Stimulated activated CD8-positive, alpha-beta memory T cell treated with anti-CD3 and anti-CD28 coated beads, Interleukin-7, amount 100 ng/mL, for 48 hours (primary cell): Measurements from ENCODE around the gene PKN3.
"Not testable (repeated sequence)": the region's sequence is repeated elsewhere in the genome, so short reads cannot be mapped to it uniquely, and the experiment has no call there.

ENCODE experiments used
- DNase-seq, 2 donors: peaks; one replicate each; pipeline ENCODE4 v3.0.0-alpha.2; 2020; ENCODE audit warnings: low read depth in 1 of 2; ENCODE audit errors: extremely low read depth in 1 of 2

Gene PKN3

DNA sequence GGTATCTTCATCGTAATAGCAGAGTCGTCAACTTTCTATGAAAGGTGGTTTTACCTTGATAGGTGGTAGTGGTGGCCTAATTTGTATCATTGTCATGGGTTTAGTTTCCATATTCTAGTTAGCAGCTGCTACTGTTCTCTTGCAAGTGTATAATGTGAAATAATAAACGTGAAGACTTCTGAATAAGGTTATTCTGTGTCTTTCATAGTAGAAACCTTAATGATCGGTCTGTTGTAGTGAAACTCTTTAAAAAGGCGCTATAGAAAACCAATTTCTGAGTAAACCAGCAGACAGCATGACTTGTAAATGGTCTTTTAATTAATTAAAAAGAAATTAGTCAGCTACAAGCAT, 11.6 kb upstream of the PKN3 start:
- DNase-seq, result no peak

DNA sequence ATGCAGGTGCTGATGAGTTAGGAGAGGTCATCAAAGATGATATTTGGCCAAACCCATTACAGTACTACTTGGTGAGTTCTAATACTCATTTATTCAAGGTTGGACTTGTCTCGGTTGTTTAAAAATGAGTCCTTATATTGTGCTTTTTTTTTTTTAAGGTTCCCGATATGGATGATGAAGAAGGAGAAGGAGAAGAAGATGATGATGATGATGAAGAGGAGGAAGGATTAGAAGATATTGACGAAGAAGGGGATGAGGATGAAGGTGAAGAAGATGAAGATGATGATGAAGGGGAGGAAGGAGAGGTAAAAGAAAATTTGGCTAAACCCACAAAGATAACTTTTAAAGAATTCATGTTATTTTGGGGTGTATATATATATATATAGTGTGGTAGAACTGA, 8.6 kb upstream of the PKN3 start:
- DNase-seq, result not testable (repeated sequence)

DNA sequence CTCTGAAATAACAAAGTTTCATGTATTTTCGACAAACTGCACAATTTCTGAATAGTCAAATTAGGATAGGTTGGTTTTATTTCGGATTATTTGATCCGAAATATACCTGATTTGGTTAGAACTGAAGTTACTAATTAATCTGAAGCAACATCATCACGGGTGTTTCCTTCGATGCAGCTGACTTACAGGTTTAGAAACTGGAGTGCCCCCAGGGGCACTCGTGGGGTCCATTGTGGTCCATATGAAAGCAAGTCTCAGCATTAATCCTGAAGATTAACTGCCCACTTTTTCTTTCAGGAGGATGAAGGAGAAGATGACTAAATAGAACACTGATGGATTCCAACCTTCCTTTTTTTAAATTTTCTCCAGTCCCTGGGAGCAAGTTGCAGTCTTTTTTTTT, 8.0 kb upstream of the PKN3 start:
- no peak for DNase-seq

DNA sequence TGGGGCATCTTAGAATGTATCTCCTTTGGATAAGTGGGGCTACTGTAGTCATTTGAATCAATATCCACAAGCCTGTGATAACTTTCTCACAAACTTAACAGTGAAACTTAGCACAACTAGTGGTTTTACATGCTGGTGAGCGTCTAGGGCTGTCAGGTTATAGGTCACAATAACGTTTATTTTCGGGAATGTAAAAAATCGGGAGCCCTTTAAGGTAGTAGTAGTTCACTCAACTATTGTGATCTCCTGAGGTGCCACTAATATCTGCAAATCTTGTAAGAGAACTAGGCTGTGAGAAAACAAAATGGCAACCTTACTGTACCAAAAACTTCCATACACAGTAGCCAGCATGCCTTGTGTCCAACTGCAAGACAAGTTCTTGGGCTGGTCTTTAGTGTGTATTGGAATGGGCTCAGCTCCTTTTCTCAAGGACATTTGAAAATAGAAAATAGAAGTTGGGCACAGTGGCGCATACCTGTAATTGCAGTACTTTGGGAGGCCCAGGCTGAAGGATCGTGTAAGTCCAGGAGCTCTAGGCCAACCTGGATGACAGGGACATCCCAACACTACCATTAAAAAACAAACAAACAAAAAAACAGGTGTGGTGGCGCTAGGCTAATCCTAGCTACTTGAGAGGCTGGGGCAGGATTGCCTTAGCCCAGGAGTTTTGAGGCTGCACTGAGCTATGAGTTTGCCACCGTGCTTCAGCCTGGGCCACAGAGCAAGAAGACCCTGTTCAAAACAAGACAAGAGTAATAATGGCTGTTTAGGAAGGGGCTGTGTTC, 5.2 kb upstream of the PKN3 start:
- no peak for DNase-seq

DNA sequence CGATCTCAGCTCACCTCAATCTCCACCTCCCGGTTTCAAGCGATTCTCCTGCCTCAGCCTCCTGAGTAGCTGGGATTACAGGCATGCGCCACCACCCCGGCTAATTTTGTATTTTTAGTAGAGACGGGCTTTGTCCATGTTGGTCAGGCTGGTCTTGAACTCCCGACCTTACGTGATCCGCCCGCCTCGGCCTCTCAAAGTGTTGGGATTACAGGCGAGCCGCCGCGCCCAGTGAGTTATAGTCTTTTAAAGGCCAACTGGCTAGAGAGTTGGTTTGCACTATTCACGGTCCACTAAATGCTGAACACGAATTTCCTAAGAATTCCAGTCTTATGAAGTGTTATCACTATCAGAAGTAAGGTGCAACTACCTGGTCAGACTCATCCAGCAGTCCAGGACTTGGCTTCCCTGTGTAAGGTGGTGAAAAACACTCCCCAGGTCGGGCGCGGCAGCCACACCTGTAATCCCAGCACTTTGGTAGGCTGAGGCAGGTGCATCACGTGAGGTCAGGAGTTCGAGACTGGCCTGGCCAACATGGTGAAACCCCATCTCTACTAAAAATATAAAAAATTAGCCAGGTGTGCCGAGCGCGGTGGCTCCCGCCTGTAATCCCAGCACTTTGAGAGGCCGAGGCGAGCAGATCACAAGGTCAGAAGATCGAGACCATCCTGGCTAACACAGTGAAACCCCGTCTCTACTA, 3.1 kb upstream of the PKN3 start:
- DNase-seq, result not testable (repeated sequence)

DNA sequence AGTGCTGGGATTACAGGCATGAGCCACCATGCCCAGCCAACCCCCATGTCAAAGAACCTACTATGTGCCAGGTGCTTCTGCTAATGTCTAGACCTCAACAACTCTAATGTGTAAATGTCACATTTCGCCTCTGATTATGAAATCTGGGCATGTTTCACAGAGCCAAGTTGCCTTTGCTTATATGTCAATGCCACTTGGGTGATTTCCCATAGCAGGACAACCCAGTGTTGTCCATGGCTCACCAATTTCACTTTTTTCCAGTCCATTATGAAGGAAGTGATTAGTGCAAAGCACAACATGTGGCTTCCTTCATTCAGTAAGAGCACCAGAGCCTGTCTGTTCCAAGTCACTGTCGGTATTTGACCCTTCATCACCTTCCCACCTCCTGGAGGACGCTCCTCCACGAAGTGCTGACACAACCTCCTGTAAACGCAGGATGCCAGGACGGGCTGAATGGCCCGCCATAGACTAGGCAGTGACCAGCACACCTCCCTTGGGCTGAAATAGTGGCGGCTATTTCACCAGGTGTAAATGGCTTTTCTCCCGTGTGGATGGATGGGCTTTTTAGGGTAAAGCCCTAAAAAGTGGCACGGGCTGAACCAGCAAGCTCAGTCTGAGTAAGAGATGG, 962 bp upstream of the PKN3 start:
- no peak for DNase-seq

DNA sequence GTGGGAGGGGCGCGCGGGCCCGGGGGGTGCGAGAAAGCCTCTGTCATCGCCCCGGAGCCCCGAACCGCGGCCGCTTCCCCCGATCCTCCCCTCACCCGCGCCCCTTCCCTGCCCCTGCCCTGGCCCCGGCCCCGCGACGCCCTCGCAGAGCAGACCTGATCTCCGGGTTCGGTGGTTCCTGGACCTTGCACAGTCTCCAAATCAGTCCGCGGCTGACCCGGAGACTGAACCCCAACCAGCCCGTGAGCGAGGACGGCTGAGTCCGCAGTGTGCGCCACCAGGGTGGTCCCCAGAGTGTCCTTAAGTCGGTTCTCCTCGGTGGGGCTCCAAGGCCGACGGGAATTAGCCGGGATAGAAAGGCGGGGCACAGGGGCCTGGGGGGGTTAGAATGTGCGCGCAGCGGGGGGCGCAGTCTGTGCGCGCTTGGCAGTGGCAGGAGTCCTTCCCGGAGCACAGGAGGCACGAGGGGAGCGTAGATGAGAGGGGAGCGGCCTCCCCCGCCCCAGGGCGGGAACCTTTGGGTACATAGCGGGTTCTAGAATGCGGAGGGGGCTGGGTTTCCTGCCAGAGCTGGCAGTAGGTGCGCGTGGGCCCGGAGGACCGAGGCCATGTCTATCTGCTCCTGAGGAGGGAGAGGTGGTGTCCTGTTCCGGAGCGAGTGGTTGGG, 779 bp downstream of the PKN3 start:
- DNase-seq, result no peak

DNA sequence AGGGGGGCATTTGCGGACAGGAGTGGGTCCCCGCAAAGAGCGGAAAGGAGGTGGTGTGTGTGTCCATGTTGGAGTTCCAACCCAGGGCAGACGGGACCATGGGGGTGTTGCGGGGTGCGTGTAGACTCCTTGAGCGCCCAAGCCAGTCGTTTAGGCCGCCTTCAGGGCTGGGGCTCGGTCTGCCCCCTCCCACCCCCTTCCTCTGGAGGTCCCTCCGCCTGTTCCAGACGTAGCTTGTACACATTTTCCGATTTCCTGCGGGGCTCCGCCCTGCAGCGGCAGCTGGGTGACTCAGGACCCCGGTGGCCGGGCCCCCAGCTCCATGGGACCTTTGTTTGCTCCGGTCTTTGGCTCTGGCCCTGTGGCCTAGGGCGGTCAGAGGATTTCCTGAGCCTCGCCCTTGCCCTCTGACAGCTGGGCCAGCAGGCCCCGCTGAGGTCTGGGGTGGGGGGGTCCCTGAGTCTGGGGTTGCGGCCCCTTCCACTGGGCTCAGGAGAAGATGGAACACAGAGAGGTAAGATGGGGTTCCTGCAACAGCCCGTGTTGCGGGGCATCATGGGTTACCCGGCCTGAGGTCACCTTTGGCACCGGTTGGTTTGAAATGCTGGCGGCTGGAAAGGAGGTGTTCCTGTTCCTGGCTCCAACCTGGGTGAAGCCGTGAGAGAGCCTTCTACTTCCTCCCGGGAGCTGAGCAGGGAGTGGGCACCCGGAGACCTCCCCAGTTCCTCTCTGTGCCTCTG, 1.5 kb downstream of the PKN3 start:
- DNase-seq, result no peak

DNA sequence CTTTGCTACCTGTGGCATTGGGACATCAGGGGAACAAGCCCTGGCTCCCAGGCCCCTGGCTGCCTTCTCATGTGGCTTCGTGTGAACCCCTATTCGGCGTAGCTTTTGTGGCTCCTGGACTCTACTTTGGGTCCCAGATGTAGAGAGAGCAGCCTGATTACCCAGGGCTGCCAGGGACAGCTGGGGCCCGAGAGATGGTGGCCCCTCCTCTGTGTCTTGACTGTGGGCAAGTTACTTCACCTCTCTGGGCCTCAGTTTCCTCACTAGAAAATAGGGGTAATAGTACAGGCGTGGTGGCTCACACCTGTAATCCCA, 2.0 kb downstream of the PKN3 start:
- no peak for DNase-seq

DNA sequence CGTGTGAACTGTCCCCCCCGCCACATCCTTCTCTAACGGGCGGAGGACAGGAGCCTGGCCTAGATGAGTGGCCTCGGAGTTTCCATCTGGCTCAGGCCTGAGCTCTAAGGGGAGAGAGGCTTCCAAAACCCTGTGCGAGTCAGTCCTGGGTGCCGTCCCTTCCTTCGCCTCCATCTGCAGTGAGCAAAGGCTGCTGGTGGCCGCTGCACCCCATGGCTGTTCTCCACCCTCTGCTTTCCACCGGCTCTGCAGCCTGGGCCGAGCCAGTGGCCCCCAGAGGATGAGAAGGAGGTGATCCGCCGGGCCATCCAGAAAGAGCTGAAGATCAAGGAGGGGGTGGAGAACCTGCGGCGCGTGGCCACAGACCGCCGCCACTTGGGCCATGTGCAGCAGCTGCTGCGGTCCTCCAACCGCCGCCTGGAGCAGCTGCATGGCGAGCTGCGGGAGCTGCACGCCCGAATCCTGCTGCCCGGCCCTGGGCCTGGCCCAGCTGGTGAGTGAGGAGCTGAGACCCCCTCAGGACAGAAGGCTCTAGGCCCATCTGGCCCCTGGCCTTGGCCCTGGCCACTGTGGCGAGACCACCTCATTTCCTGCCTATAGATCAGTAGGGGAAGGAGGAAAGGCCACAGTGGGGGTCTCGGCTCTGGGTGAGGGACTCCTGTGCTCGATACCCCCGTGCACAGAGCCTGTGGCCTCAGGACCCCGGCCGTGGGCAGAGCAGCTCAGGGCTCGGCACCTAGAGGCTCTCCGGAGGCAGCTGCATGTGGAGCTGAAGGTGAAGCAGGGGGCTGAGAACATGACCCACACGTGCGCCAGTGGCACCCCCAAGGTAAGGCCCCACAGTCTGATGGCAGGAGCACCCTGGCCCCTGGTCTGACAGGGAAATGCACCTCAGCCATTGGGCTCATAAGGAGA, 3.0 kb downstream of the PKN3 start:
- no peak for DNase-seq

DNA sequence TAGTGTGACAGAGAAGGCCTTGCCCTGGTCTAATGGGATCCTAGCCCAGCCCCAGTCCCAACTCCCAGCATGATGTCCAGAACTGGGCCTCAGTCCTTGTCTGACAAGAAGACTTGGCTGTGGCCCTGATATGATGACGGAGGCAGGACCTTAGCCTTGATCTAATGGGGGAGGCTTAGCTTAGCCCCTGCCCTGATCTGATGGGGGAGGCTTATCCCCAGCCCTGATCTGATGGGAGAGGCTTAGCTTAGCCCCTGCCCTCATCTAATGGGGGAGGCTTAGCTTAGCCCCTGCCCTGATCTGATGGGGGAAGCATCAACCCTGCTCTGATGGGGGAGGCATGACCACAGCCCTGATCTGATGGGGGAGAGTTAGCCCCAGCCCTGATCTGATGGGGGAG, 3.7 kb downstream of the PKN3 start:
- DNase-seq, result no peak

DNA sequence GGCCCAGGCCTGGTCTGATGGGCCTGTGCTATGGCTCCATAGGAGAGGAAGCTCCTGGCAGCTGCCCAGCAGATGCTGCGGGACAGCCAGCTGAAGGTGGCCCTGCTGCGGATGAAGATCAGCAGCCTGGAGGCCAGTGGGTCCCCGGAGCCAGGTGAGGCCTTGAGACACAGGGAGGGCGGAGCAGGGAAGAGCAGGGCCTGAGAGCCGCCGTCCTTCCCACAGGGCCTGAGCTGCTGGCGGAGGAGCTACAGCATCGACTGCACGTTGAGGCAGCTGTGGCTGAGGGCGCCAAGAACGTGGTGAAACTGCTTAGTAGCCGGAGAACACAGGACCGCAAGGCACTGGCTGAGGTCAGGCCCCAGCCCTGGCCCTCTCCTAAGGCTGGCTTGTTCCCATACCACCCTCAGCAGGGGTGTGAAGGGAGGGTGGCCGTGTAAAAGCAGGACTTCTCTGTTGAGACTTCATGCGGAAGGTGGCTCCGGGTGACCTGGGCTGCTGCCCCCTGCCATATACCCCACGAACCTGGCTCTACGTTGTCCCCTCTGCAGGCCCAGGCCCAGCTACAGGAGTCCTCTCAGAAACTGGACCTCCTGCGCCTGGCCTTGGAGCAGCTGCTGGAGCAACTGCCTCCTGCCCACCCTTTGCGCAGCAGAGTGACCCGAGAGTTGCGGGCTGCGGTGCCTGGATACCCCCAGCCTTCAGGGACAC, 4.5 kb downstream of the PKN3 start:
- no peak for DNase-seq

DNA sequence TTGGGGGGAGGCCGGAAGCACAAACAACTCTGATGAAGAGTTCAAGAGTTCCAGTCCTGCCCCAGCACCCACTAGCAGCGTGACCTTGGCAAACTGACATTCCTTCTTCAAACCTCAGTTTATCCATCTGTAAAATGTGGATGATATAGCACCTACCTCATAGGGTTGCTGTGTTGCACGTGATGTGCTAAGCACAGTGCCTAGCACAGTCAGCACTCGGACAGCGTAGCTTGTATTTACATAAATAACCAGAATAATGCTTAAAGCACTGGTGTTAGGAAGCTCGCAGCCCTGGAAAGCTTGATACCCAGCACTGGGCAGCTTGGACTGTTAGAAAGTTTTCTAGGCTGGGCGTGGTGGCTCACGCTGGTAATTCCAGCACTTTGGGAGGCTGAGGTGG, 5.1 kb downstream of the PKN3 start:
- DNase-seq, result no peak

DNA sequence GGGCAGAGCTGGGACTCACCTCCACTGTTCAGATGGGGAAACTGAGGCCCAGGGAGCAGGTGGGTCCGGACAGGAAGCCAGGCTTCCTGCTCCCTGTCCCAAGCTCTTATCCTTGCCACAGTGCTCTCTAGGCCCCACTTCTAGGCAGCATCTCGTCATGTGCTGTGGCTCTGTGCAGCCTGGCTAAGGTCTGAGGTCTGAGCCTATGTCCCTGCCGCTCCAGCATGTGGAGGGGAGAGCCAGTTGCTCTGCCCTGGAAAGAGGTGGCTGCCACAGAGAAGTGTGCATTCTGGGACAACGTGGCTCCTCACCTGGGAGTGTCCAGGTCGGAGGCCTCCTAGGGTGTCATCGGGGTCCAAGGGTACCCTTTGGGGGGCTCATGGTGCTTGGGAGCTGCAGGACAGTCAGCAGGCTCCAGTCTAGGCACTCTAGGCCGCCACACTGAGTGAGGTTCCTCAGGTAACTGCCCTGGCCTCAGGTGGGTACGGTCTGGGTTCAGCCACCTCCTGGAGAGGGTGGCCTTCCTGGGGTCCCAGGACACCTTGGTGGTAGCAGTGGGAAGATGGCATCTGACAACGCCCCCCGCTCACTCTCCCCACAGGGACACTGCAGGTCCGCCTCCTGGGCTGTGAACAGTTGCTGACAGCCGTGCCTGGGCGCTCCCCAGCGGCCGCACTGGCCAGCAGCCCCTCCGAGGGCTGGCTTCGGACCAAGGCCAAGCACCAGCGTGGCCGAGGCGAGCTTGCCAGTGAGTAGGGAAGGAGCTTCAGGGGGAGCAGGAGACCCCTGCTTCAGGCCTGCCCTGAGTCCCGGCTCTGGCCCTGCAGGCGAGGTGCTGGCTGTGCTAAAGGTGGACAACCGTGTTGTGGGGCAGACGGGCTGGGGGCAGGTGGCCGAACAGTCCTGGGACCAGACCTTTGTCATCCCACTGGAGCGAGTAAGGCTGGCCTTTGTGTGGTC, 10.4 kb downstream of the PKN3 start:
- DNase-seq, result no peak

DNA sequence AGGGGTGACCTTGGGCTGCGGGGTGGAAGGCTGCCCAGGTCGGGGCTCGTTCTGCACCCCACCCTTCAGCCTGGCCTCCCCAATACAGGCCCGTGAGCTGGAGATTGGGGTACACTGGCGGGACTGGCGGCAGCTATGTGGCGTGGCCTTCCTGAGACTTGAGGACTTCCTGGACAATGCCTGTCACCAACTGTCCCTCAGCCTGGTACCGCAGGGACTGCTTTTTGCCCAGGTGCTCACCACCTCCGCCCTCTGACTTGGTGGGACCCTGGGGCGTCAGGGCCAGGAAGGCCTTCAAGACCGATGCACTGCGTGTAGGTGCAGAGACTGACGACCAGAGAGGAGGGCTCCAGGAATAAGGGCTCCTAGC, 11.1 kb downstream of the PKN3 start:
- DNase-seq, result no peak

DNA sequence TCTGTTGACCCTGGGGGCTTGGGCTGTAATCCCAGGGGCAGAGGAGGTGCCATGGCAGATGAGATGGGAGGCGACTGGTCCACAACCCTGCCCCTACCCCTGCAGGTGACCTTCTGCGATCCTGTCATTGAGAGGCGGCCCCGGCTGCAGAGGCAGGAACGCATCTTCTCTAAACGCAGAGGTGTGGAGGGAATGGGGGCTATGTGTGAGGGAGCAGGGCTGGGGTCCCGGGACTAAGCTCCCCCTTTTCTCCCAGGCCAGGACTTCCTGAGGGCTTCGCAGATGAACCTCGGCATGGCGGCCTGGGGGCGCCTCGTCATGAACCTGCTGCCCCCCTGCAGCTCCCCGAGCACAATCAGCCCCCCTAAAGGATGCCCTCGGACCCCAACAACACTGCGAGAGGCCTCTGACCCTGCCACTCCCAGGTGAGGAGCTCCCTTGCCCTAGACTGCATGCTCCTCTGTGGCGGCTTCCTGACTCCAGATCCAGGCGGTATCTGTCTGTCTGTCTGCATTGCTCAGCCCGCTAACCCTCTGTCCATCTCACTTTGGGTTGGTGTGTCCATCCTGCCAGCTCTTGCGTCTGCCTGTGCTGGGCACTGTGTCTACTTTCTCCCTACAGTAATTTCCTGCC, 11.8 kb downstream of the PKN3 start:
- DNase-seq, result no peak

DNA sequence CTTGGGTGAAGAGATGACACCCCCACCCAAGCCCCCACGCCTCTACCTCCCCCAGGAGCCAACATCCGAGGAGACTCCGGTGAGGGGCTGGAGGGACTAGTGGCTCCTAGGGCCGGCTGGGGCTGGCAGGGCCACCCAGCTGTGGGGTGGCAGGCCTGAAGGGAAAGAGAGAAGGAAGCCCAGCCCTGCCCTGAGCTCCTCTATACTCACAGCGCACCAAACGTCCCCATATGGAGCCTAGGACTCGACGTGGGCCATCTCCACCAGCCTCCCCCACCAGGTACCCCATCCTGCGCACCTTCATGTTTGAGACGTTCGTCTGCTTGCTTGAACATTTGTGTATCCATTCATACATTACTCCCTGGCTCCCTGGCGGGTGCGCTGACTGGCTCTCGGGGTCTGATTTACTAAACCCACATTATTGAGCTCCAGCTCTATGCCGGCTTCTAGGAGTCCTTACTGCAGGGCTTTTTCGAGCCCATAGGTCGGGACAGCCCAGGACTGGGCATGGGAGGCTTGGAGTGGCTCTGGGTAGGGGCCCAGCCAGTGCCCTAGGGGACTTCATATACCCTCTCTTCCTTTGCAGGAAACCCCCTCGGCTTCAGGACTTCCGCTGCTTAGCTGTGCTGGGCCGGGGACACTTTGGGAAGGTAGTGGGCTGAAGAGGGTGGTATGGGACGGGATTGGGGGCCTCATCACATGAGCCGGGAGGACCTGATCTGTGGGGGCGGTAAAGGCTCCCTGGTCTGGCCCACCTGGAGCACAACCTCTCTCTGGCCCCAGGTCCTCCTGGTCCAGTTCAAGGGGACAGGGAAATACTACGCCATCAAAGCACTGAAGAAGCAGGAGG, 12.5 kb downstream of the PKN3 start:
- no peak for DNase-seq
